ENCODE measurements around the gene CUL4A. TPM values are rescaled to one million over a fixed set of nuclear protein-coding genes. Genes with fewer than 3 reads are reported as not detected.

CUL4A gene
- total RNA-seq, 3 donors from 2014 or later (not counting 1 experiment from before 2014, with no cell fraction given), result 56.3 to 97.8 (median 97.7) TPM

GRCh38 chr13:113178070-113178895, 31.1 kb upstream of the CUL4A start:
- peaks cover 31% of the 10 kb centered on the region for H3K36me3 ChIP-seq (ENCODE audit: control insufficient read depth, insufficient read depth, low read length)
- no peak for DNase-seq
- Mint-ChIP-seq H3K36me3 (peaks cover 32% of the 10 kb centered on the region), H3K4me3 (peak overlapping the region; percentile 47), H3K4me1 (peaks cover 13 to 63% of the 10 kb centered on the region in 2 donors), H3K9me3 (no peaks in the 10 kb centered on the region), H3K27me3 (ENCODE audit: low read depth in 2 of 2) (no peaks in the 10 kb centered on the region), H3K27ac (peak overlapping the region in 1 of 2 donors; percentile 100)
- TF ChIP-seq CTCF (IDR thresholded peaks at IDR 0.05), result no peak
- no peaks in the 10 kb centered on the region for H3K27me3 ChIP-seq (ENCODE audit: control insufficient read depth, insufficient read depth, low read length)
- 84% methylated on average over 17 of the region's 25 CpGs for WGBS (ENCODE audit: insufficient coverage)
- H3K9me3 ChIP-seq (ENCODE audit: control insufficient read depth, insufficient read depth, low read length), result no peaks in the 10 kb centered on the region
- no peak overlapping the region for H3K27ac ChIP-seq (ENCODE audit: low read length)
- intact Hi-C loops (cut with micrococcal nuclease), result no loop called here
- no peak overlapping the region for H3K4me3 ChIP-seq (ENCODE audit: low read length)
- ATAC-seq, result no peak
- peaks cover 54% of the 10 kb centered on the region for H3K4me1 ChIP-seq (ENCODE audit: control insufficient read depth, insufficient read depth, low read length)

GRCh38 chr13:113178896-113179167, 30.6 kb upstream of the CUL4A start:
- H3K4me3 ChIP-seq (ENCODE audit: low read length), result no peak overlapping the region
- DNase-seq, result no peak
- Mint-ChIP-seq H3K4me1 (peaks cover 18 to 69% of the 10 kb centered on the region in 2 donors), H3K4me3 (no peak overlapping the region), H3K36me3 (peaks cover 32% of the 10 kb centered on the region), H3K27me3 (ENCODE audit: low read depth in 2 of 2) (no peaks in the 10 kb centered on the region), H3K27ac (peak overlapping the region in 1 of 2 donors; percentile 100), H3K9me3 (no peaks in the 10 kb centered on the region)
- 100% methylated on average over 2 of the region's 3 CpGs for WGBS (ENCODE audit: insufficient coverage)
- no peaks in the 10 kb centered on the region for H3K27me3 ChIP-seq (ENCODE audit: control insufficient read depth, insufficient read depth, low read length)
- intact Hi-C loops (cut with micrococcal nuclease), result no loop called here
- H3K9me3 ChIP-seq (ENCODE audit: control insufficient read depth, insufficient read depth, low read length), result no peaks in the 10 kb centered on the region
- ATAC-seq, result no peak
- peaks cover 58% of the 10 kb centered on the region for H3K4me1 ChIP-seq (ENCODE audit: control insufficient read depth, insufficient read depth, low read length)
- H3K36me3 ChIP-seq (ENCODE audit: control insufficient read depth, insufficient read depth, low read length), result peaks cover 32% of the 10 kb centered on the region
- TF ChIP-seq CTCF (IDR thresholded peaks at IDR 0.05), result no peak
- no peak overlapping the region for H3K27ac ChIP-seq (ENCODE audit: low read length)

GRCh38 chr13:113179374-113180230, 29.8 kb upstream of the CUL4A start:
- TF ChIP-seq CTCF (IDR thresholded peaks at IDR 0.05), result no peak
- Histone ChIP-seq H3K9me3 (ENCODE audit: control insufficient read depth, insufficient read depth, low read length) (no peaks in the 10 kb centered on the region), H3K27ac (ENCODE audit: low read length) (peak overlapping the region; percentile 46), H3K27me3 (ENCODE audit: control insufficient read depth, insufficient read depth, low read length) (no peaks in the 10 kb centered on the region), H3K4me1 (ENCODE audit: control insufficient read depth, insufficient read depth, low read length) (peaks cover 65% of the 10 kb centered on the region), H3K4me3 (ENCODE audit: low read length) (no peak overlapping the region), H3K36me3 (ENCODE audit: control insufficient read depth, insufficient read depth, low read length) (peaks cover 33% of the 10 kb centered on the region)
- 85% methylated on average over 28 of the region's 28 CpGs for WGBS (ENCODE audit: insufficient coverage)
- H3K27ac Mint-ChIP-seq, result peak overlapping the region in 1 of 2 donors; percentile 100
- peak; percentile 31 to 53 (median 42) for ATAC-seq
- H3K9me3 Mint-ChIP-seq, result no peaks in the 10 kb centered on the region
- peak overlapping the region; percentile 79 for H3K4me3 Mint-ChIP-seq
- peak in 1 of 2 donors; percentile 67 for DNase-seq
- H3K4me1 Mint-ChIP-seq, result peaks cover 25 to 73% of the 10 kb centered on the region in 2 donors
- intact Hi-C loops (cut with micrococcal nuclease), result loop anchor here (10.0 kb wide), 1 partner anchor 695 kb away; no protein-coding TSS in a partner anchor
- H3K36me3 Mint-ChIP-seq, result peaks cover 32% of the 10 kb centered on the region
- H3K27me3 Mint-ChIP-seq (ENCODE audit: low read depth in 2 of 2), result no peaks in the 10 kb centered on the region

All from natural killer cell (primary cell).